HTERT RPE-1 (cell line): ENCODE measurements around the gene OLFM3.

ENCODE experiments used
- in situ Hi-C: fragments of 300-500 bp; cut with MboI; formaldehyde crosslinking; loops from 4 replicates; pipeline ENCODE4 v1.14.3; 2020; ENCODE audit warnings: low sequenced_read_pairs

The OLFM3 gene

DNA sequence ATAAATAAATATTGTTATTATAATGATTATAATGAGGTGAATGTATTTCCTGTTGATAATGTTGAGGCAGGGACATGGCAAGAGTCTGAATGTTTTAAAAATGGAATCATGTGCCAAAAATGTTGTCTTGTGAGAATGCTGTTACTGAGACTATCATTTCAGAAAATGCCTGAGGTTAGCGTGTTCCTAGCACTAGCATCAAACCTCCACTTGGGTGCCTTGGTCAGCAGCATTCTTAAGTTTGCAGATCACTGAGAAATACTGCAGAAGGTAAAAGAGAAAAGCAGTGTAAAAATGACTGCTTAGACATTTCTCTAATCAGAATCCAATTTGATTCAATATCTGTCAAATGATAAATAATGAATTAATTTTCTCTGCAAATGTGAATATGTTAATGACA is 50.8 kb downstream of the OLFM3 start:
- in situ Hi-C loops: no loop called here

DNA sequence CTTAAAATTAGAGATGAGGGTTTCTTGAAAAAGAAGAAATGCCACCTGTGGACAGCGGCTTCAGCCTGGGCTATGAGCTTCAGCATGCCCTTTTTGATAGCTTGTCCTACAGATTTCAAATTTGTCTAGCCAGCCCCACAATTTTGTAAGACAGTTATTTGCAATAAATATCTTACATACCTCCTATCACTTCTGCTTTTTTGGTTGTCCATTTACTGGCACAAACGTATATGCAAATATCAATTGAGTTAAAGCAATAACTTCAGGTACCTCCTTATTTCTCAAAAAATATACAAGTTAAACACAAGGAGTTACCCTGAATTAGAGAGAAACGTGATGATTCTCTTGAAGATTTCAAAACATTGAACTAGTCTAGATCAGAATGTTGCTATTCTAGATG is 53.5 kb downstream of the OLFM3 start:
- in situ Hi-C loops: no loop called here

DNA sequence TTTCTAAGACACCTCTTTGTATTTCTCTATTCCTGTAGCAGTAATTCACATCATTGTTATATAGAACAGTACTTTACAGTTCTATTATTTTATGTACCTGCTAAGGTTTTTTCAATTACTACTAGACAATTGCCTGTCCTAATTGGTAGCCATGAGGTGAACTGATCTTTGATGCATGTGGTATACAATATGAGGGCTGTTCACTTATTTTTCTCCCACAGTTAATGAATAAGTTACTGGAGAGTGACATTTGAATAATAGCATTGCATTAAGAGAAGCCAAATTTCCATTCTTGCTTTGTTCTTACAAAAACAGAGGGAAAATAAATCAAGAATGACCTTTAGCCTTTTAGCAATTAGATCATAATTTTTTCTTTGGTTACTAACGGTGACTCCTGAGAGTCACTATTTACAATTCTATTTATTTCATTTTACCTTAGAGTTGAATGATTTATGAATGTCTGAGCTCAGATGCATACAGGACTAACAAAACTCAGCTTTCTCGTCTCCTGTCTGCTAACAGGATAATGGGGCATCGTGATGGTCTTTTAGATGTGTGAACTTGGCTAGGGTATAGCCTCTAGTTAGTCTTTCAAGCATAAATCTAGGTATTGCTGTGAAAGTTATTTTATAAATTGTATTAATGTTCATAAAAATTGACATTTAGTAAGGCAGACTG is 54.1 kb downstream of the OLFM3 start:
- in situ Hi-C loops: no loop called here

DNA sequence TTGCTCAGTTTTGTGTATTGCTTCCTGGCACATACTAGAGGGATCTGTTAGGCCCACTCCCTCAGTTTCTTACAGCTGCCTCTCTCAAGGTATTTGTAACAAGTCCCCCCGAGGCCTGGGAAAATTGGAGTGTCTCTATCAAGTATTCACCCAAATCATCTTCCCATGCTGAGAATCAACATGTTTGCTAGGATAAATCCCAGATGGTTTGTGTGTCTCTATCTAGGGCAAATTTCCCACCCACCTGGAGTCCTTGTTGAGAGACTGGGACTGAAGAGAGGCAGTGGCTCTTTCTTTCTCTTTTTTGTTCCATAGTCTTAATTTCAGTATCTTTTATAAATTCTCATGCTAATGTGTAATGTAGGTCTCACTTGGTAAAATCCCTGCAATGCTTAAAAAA is 58.0 kb downstream of the OLFM3 start:
- in situ Hi-C loops: no loop called here

DNA sequence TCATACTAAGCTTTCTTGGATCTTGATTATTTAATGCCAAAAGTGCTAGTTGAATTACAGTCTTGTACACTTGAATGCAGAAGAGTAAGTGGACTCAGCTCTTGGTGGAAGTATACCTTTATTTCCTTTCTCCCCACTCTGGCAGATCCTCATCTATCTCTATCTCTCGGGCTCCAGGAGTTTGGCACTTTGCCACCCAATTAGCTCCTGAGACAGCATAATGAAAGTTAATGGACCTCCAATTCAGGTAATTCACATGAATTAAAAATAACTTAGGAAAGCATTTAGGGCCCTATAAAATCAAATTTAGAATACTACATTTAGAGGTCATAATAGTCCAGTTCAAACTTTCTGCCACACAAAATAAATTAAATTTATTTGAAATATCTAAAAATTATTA is 67.4 kb downstream of the OLFM3 start:
- in situ Hi-C loops: no loop called here

DNA sequence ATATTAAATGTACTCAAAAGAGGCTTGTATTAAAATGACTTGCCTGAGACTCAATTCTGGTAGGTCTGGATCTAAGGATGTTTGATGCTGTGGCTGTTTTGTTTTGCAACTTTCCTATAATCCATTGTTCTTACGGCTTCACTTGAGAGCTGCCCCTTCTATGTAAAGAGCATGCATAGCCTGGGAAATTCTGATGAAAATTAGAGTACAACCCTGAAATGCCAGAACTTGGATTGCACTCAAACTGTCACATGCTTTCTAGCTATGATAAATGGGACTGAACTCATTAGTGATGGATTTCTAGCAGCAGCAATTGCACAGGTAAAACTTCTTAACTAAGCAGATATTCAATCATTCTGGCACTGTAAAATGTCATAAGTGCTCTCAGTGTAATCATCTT is 67.9 kb downstream of the OLFM3 start:
- in situ Hi-C loops: no loop called here

DNA sequence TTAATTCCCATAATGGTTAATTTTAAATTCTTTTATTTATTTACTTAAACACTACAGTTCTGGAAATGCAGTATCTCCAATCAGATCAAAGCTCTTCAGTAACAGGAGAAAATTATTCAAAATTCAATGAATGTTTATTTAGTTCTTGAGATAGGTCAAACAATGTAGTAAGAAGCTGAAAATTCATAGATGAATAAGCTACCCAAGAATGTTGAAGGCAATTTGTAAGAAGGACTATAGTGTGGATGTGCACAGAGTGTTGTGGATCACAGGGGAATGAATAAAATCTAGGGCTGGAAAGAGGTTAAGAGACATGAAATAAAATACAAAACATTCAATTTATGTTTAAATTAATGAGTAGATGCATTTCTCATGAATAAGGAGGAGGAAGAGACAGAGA is 72.0 kb downstream of the OLFM3 start:
- in situ Hi-C loops: no loop called here

DNA sequence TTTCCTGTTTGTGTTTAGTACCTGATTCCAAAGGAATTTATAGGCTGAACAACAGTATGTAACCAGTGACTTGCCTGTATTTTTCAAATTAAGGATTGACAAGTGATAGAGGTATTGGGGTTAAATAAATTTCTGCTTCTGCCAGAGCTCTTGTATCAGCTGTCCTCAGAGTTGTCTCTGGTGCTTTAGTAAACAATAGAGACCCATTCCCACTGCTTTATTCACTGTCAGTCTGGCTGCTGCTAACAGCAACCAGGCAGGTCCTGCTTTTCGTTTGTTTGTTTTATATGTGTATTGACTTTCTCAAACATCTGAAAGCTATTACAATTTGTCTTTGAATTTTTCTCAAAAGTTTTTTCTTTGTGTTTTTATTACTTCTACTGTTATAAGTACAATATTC is 76.1 kb downstream of the OLFM3 start:
- in situ Hi-C loops: no loop called here

DNA sequence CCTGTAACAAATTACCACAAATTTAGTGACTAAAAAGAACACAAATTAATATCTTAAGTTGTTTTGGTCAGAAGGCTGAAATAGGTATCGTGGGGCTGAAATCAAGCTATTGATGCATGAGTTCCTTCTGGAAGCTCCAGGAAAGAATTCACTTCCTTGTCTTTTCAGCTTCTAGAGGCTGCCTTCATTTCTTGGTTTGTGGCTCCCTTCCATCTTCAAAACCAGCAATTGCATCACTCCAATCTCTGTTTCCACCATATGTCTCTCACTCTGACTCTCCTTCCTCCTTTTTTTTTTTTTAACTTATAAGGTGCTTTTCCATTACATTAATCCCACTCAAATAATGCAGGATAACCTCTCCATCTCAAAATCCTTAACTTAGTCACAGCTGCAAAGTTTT is 78.4 kb downstream of the OLFM3 start:
- in situ Hi-C loops: no loop called here

DNA sequence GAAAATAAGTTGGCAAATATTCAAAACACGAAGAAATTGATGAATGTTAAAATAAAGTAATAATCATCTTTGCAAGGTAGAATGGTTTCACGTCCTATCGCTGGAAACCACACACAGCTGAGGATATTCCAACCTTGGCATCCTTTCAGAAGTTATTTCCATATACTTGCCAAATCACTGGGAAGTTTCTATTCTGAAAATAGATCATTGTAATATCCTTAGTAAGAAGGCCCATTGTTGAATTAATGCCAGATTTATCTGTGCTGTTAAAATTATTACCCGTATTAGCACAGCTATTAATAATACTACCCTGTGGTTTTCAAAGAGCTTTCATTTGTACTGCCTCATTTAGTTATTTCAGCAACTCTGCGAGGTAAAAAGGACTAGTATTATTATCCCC is 81.1 kb downstream of the OLFM3 start:
- in situ Hi-C loops: no loop called here

DNA sequence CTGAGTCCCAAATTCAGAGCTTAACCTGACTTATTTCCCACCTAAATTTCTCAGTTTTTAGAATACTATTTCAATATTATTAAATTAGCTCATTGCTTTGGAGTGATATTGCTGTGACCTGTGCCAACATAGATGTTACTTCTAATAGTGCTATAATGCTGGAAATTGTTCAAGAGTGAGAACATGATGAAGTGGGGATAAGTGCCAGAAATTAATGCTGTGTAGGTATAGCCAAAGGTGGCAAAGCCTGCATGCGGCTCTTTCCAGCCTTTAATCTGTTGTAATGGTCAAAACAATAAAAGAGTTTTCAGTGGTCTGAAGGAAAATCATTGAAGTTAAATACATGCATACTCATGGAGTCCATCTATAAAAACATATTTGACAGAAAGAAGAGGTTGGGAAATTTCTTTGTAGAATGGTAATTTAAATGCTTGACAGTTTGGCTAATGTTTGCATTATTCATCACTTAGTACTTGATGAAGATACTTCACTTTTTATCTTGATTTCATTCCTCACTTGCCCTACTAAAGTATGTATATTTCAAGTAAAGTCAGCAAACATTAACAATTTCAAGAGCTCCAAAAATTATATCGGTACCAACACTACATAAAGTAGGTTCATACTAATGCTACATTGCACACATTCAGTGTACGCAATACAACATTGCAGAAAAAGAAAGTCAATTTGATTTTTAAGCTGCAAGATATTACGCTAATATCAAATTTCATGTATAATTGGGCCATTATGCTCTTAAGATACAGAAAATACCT is 82.1 kb downstream of the OLFM3 start:
- in situ Hi-C loops: no loop called here

DNA sequence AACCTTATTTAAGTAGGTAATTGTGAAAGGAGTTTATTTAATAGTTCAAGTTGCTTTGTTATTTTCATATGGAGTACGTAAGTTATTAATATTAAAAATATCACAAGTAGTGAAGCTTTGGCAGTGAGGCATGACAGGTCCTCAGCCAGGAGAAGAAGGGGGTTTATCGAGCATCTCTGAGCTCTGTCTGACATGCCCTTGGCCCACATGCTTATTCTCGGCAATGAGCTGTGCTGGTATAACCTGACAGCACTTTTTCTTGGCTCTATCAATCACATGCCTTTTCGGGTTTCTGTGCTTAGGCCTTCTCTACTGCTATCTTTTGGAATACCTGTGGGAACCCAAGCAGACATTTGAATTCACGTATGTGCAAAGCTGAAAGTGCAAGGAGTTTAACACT is 84.8 kb downstream of the OLFM3 start:
- in situ Hi-C loops: no loop called here

DNA sequence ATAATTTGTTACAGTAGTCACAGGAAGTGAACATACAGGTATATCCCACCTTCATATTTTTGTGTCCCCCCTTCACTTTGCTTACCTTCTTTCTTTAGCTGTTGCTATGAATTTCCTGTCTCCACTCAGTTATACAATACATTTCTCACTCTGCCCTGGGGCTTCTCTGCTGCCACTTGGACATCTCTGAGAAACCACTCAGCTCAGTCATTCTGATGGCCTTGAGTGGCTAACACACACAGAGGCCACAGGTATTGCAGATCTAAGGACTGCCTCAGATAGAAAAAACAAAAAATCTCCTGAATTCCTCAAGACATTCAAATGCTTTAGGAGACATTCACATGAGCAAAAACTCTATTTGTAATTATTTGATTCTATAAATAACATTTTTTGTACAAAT is 87.7 kb downstream of the OLFM3 start:
- in situ Hi-C loops: no loop called here

DNA sequence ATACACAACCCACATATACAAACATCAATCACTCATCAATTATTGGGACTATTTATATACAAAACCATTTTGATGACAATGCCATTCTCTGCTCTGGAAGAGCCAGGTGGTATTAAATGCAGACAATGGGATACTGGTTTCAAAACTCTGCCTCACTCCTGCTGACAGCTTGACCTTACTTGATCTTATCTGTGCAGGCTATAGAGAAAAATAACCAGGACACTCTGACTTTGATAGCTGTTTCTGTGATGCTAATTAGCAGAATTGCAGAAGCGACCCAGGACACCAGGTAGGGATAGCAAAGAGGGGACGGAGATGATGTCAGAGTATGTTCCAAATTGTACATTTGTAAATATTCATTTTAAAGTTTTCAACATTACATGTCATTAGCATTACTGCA is 89.5 kb downstream of the OLFM3 start:
- in situ Hi-C loops: no loop called here

DNA sequence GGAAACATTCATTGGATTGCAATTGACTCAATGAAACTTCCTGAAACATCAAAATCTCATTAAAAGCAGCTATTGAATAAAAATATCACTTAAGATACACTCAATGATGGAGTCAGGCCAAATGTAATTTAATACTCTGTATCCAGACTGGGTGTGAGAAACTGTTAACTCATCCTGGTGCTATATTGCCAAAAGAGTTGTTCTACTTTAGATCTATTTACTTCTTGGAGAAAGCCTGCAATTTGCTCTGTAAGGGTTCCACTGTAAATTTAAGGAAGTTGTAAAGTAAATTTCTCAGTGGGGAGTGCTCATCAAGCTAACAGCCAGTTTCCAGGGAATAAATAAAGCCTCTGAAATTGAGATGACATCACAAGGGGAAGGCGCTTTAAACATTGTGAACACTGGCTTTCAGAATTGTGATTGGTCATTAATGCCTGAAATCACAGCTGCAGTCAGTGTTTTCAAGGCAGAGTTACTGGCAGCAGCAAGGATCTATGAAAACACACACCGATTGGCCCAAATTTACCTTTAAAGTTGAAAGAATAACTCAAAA is 91.4 kb downstream of the OLFM3 start:
- in situ Hi-C loops: no loop called here

DNA sequence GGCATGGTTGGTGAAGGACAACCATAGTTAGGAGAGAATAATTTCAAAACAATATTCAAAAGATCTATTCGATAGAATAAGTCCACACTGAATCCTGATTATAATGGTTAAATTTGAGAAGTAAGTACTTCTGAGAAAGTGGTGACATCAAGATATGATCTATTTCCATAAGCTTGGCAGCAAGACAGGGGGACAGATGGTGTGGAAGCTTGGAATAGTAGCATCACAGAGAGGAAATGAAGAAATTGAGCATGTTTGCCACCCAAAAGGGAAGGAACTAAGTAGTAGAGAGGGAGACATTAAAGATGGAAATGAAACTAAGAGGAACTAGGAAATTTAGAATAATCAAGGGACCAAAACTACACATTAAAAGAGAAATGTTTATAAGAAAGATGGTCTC is 94.5 kb downstream of the OLFM3 start:
- in situ Hi-C loops: no loop called here

DNA sequence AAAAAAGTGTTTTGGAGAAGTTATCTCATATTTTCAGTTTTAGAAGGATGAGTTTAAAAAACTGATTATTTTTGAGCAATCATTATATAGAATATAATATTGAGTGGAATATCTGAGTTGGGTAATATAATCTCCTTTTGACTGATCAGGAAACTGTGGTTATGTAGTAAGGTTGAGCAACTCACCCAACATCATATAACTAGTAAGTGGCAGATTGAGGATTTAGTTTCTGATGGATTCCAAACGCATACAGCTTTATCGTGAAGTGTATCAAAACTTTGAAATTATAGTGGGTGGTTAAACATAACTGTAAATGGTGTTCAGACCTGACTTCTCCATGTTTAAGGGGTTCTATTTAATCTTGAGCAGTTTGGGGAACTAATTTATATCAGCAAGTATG is 98.6 kb downstream of the OLFM3 start:
- in situ Hi-C loops: no loop called here

DNA sequence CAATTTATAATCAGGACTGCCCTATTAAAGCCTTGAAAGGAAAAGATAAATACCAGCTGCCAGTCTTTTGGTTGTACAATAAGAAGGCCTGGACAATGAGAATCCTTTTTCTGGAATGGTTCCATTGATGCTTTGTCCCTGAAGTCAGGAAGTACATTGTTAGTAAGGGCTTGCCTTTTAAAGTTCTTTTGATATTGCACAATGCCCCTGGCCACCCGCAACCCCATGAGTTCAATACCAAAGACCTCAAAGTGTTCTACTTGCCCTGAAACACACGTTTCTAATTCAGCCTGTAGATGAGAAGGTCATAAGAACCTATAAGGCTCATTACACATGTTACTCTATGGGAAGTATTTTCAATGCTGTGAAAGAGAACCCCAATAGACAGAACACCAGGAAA is 112.1 kb downstream of the OLFM3 start:
- in situ Hi-C loops: no loop called here

DNA sequence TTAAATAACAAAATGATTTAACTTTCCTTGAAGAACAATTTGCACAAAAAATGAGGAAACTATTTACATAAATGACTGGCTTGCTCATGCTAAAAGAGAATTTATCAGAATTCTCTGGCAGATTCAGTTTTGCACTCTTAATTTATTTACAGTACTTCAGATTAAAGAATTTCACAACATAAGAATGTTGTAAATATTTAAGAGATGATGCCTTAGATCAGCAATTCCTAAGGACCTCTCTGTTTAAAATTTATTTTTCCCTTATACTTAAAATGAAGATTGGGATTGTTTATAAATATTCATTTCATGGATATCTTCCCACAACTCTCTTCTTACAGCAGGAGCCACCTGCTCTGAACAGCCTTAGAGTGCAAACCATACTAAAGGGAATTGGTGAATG is 120.8 kb downstream of the OLFM3 start:
- in situ Hi-C loops: no loop called here

DNA sequence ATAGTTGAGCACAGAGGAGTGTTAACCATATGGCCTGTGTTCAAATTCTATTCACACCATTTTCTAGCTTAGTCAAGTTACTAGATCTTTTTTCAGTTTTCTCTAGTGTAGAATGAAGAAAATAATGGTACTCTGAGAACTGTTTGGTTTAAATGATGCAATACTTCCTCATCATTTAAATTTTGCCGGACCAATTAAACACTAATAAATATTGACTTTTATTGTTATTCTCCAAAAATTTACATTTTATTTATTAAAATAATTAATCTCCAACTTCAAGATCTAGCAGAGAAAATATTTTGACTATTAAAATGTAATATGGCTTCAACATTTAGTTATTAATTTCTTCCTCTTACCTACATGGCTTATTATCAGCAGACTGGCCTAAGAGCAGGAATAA is 123.1 kb downstream of the OLFM3 start:
- in situ Hi-C loops: no loop called here

DNA sequence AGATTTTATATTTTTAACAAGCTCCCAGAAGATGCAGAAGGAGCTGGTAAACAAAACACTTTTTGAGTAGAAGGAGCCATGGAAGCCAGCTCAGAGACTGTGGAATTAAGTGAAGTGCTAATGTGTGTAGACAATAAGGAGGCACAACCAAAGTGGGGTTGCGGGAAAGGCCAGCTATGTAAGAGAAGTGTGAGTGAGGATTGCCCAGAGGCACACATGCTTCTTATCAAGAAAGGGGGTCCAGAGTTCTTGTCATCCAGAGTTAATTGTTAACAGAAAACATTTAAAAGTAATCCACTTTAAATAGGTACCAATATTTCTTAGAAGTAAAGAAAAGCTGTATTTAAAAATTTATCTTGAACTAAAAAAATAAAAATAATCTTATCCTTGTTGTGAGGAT is 136.8 kb downstream of the OLFM3 start:
- in situ Hi-C loops: no loop called here

DNA sequence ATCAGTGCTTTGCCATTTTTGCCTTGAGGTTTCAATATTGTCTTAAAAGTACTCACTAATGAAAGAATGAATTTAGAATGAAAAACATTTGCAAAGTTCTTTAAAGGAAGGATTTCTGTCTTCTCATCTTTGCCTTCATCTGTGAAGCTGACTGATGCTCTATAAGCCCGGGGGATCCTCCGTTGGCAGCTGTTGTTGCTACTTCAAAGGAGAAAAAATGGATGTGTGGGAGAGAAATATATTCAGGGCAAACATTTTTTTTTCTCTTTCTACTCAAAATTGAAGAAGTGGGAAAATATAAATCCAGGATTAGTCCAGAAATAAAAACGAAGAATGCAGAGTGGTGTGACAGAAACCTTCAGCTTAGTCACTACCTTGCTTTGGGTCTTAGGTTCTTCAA is 142.5 kb downstream of the OLFM3 start:
- in situ Hi-C loops: no loop called here

DNA sequence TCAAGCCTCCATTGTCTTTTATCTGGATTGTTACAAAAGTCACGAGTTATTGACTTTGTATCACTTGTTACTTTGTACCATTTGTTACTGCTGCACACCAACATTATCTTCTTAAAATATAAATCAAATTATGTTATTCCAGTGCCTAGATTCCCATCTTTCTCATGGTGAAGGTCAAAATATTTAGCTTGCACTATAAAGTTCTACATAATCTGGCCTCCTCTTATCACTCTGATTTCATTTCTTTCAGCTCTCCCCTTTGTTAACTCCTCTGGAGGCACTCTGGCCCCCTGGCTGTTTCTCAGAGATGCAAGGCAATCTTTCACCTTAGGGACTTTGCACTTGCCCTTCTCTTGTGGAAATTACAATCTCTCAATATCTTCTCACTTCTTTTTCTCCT is 143.8 kb downstream of the OLFM3 start:
- in situ Hi-C loops: no loop called here
